Activated CD8-positive, alpha-beta memory T cell treated with anti-CD3 and anti-CD28 coated beads for 24 hours (primary cell): Measurements from ENCODE around the gene MRPL45.
A peak's percentile ranks its signal among the peaks of the same experiment; 100 is the strongest.

Experiments used
- DNase-seq: peaks from one replicate; pipeline ENCODE4 v3.0.0-alpha.2; 2020

MRPL45 gene

GRCh38 chr17:38325221-38325851 is 28.4 kb downstream of the MRPL45 start:
- DNase-seq, result no peak

- no peak for DNase-seq
These were observed 30.2 kb downstream of the MRPL45 start for GRCh38 chr17:38326996-38327792.

- no peak for DNase-seq
These were observed 31.0 kb downstream of the MRPL45 start for GRCh38 chr17:38327936-38328335.

- DNase-seq, result no peak
These were observed 31.7 kb downstream of the MRPL45 start for GRCh38 chr17:38328620-38329019.

- DNase-seq, result no peak
These were observed 32.3 kb downstream of the MRPL45 start for GRCh38 chr17:38329284-38329683.

- DNase-seq, result no peak
These were observed 33.1 kb downstream of the MRPL45 start for GRCh38 chr17:38329808-38330730.

GRCh38 chr17:38330941-38331411 is 34.0 kb downstream of the MRPL45 start:
- no peak for DNase-seq

- DNase-seq, result no peak
These were observed 35.8 kb downstream of the MRPL45 start for GRCh38 chr17:38332735-38333134.

GRCh38 chr17:38333635-38334295 is 36.8 kb downstream of the MRPL45 start:
- DNase-seq, result peak; percentile 69

- DNase-seq, result no peak
These were observed 37.8 kb downstream of the MRPL45 start for GRCh38 chr17:38334480-38335364.

GRCh38 chr17:38336838-38337237 is 39.9 kb downstream of the MRPL45 start:
- no peak for DNase-seq

- DNase-seq, result no peak
These were observed 41.1 kb downstream of the MRPL45 start for GRCh38 chr17:38338053-38338452.

- DNase-seq, result no peak
These were observed 41.6 kb downstream of the MRPL45 start for GRCh38 chr17:38338535-38338934.

GRCh38 chr17:38339891-38340290 is 42.9 kb downstream of the MRPL45 start:
- DNase-seq, result no peak

- DNase-seq, result no peak
These were observed 44.2 kb downstream of the MRPL45 start for GRCh38 chr17:38341035-38341721.

GRCh38 chr17:38342886-38343607 is 46.1 kb downstream of the MRPL45 start:
- no peak for DNase-seq

- DNase-seq, result no peak
These were observed 46.8 kb downstream of the MRPL45 start, which contains the start of gene GPR179 for GRCh38 chr17:38343608-38344419. Gene GPR179, minus strand, starts transcription at chr17:38343956. Its CDS starts 167 bp downstream, at chr17:38343789.

GRCh38 chr17:38344420-38344745 is 47.4 kb downstream of the MRPL45 start:
- DNase-seq, result no peak

GRCh38 chr17:38345743-38346142 is 48.8 kb downstream of the MRPL45 start:
- DNase-seq, result no peak
